Fibroblast of pulmonary artery (primary cell): ENCODE measurements around the gene MAGI2.

Experiments used
- DNase-seq: peaks from one replicate; pipeline ENCODE4 v3.0.0-alpha.2; 2010; ENCODE audit warnings: low read depth
- H3K4me3 ChIP-seq: replicated peaks from 2 replicates; pipeline ENCODE4 v1.5.1; 2011; ENCODE audit warnings: low read depth, mild to moderate bottlenecking, control low read depth, low read length, moderate library complexity
- TF ChIP-seq, protein P1 (sequence below): IDR thresholded peaks from 2 replicates; pipeline ENCODE4 v1.5.1; 2011; ENCODE audit warnings: mild to moderate bottlenecking, control low read depth, low read length, inconsistent platforms; ENCODE audit errors: missing control alignments

MAGI2 gene

DNA sequence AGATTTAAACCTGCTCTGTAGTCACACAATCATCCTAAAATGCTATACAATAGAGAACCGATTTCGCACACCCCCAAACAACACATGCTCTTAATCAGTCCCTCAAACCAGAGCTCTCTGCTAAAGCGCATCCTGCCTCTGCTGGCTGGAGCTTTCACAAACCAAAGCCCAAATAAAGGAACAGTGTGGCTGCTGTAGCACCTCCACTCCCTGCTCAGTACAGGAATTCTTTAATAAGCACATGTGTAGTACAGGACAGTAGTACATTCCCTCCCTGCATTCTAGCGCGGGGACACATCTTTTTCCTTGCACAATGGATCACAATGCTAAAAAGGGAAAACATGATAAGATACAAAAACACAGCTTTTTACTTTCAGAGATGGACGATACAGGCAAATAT, 684.6 kb downstream of the MAGI2 start:
- DNase-seq: no peak
- no peak overlapping the region for H3K4me3 ChIP-seq
- TF ChIP-seq, protein P1, sequence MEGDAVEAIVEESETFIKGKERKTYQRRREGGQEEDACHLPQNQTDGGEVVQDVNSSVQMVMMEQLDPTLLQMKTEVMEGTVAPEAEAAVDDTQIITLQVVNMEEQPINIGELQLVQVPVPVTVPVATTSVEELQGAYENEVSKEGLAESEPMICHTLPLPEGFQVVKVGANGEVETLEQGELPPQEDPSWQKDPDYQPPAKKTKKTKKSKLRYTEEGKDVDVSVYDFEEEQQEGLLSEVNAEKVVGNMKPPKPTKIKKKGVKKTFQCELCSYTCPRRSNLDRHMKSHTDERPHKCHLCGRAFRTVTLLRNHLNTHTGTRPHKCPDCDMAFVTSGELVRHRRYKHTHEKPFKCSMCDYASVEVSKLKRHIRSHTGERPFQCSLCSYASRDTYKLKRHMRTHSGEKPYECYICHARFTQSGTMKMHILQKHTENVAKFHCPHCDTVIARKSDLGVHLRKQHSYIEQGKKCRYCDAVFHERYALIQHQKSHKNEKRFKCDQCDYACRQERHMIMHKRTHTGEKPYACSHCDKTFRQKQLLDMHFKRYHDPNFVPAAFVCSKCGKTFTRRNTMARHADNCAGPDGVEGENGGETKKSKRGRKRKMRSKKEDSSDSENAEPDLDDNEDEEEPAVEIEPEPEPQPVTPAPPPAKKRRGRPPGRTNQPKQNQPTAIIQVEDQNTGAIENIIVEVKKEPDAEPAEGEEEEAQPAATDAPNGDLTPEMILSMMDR: no peak

- H3K4me3 ChIP-seq: no peak overlapping the region
- TF ChIP-seq, protein P1: no peak
- no peak for DNase-seq
Measured at GRCh38 chr7:78765943-78766729, 687.3 kb downstream of the MAGI2 start.

DNA sequence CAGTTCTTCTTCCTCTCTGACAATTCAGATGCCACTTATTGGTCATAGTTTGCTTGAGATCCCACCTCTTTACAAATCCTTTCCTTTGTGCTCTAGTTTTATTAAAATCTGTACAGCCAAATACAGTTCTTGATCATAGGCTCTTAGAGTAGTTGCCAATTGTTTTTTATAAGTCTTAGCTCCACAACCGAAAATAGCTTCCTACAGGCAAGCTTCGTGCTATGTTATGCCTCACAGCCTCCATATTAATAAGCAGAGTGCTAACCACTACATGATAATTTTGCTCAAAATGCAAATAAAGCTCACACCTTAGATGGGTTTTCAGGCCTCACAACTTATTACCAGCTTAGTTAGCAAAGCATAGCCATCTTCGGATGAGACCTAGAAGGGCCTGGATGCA, 688.9 kb downstream of the MAGI2 start:
- TF ChIP-seq, protein P1: no peak
- no peak overlapping the region for H3K4me3 ChIP-seq
- no peak for DNase-seq

DNA sequence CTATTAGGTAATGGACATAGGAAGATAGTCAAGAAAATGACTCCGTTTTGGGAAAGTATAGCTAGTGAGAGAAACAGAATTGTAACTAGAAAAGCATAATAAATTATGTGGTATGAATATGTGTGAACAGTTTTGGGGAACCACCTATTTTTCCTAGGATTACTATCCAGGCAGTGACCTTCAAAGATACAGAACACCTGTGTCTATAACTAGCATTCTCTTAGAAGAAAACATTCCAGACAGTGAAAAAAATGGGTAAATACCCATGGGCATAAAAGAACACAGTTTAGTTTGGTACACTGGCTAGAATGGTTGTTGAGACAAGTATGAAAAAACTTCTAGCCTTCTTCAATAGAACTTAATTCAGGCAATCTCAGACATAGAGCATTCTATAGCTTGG, 690.8 kb downstream of the MAGI2 start:
- TF ChIP-seq, protein P1: no peak
- H3K4me3 ChIP-seq: no peak overlapping the region
- no peak for DNase-seq

GRCh38 chr7:78760620-78761355, 692.7 kb downstream of the MAGI2 start:
- H3K4me3 ChIP-seq: no peak overlapping the region
- no peak for DNase-seq
- TF ChIP-seq, protein P1: no peak

DNA sequence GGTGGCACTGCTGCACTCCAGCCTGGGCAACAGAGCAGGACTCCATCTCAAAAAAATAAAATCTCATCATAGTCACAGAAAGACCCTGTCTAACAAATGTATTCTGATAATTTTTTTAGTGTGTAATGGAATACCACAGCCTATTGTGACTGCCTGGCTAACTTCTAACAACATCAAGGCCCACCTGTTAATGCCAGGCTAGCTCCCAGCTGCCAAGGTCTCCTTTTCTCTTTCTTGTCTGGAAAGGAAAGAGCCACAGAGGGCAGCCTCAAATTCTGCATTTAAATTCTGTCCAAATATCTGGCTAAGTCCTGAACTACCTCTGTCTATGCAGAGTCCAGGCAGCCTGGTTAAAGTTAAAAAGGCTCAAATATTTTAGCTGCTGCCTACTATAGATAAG, 700.9 kb downstream of the MAGI2 start:
- TF ChIP-seq, protein P1: no peak
- no peak for DNase-seq
- H3K4me3 ChIP-seq: no peak overlapping the region
